Cardiac fibroblast (primary cell): ENCODE results near the gene TRPC4.
"Not testable (repeated sequence)": the region's sequence is repeated elsewhere in the genome, so short reads cannot be mapped to it uniquely, and the experiment has no call there.

Experiments
- DNase-seq, 2 donors: peaks; one replicate each; pipeline versions ENCODE4 v3.0.0 to v3.0.0-alpha.2; 2010; ENCODE audit warnings: low read depth in 2 of 2
- H3K4me3 ChIP-seq, 2 donors: replicated peaks in 1 of 2; 1 replicate in 1 of 2; 2 replicates in 1 of 2; pipeline ENCODE4 v1.5.1; 2011; ENCODE audit warnings: low read depth in 2 of 2, low read length in 2 of 2, mild to moderate bottlenecking in 2 of 2, moderate library complexity in 1 of 2
- CTCF ChIP-seq: IDR thresholded peaks from one replicate; pipeline ENCODE4 v1.5.1; 2011; ENCODE audit warnings: low read depth, mild to moderate bottlenecking, low read length, inconsistent platforms

The TRPC4 gene

DNA sequence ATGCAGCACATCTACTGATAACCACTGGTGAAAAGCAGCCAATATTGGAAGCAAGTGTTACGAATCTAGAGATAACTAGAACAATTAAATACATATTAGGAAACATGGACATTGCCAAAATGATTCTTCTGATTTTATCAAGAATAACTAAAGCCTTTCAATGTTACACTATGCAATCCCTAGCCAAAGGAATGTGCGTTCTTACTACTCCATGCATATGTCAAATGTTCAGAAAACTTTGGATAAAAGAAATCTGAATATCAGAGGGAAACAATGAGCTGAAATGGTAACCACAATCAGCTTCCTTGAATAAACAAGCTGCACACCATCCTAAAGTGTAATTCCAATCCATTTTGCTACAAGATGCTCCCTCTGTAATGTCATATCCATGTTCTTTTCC is 270.1 kb downstream of the TRPC4 start:
- peak in 1 of 2 donors; percentile 51 for DNase-seq
- peak overlapping the region in 1 of 2 donors; percentile 52 for H3K4me3 ChIP-seq
- no peak for TF ChIP-seq CTCF

GRCh38 chr13:37598597-37598996 is 271.0 kb downstream of the TRPC4 start, which contains the start of gene POSTN:
TSS of gene POSTN (minus strand) at chr13:37598768. CDS start at chr13:37598726, 42 bp downstream.
- peak; percentile 84 to 86 for DNase-seq
- no peak for TF ChIP-seq CTCF
- H3K4me3 ChIP-seq, result peak within 1 kb of the TSS; percentile 38 to 52

GRCh38 chr13:37597477-37598025 is 272.0 kb downstream of the TRPC4 start:
- DNase-seq, result peak; percentile 37 to 48
- TF ChIP-seq CTCF, result no peak
- H3K4me3 ChIP-seq, result peak overlapping the region; percentile 38 to 52

GRCh38 chr13:37596805-37597204 is 272.8 kb downstream of the TRPC4 start:
- TF ChIP-seq CTCF, result no peak
- H3K4me3 ChIP-seq, result peak overlapping the region; percentile 38 to 52
- DNase-seq, result peak in 1 of 2 donors; percentile 32

DNA sequence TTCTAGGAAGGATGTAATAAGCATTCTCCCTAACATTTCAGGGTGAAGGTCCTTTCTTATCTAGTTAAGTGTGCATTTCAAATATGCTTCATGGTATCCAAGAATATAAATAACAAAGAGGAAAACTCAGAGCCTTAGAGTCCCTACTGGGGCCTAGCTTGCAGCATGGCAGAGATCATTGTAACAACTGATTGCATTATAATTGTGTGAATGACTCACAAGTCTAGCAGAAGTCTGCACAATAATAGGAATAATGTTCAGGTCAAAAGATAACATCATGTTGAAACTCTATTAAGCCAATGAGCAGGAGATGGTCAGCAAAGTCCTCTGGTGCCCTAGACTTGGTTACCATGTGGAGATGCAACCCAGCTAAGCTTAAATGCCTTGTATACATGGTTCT is 274.4 kb downstream of the TRPC4 start:
- peak overlapping the region in 1 of 2 donors; percentile 52 for H3K4me3 ChIP-seq
- TF ChIP-seq CTCF, result no peak
- peak; percentile 75 to 79 for DNase-seq

GRCh38 chr13:37594550-37594949 is 275.0 kb downstream of the TRPC4 start:
- peak overlapping the region in 1 of 2 donors; percentile 11 for H3K4me3 ChIP-seq
- no peak for TF ChIP-seq CTCF

GRCh38 chr13:37589381-37589780 is 280.2 kb downstream of the TRPC4 start:
- not testable (repeated sequence) for H3K4me3 ChIP-seq
- DNase-seq, result peak; percentile 41 to 53

More at GRCh38 chr13:37594550-37594949, 275.0 kb downstream of the TRPC4 start:
- no peak for DNase-seq
